BLaER1 (cell line): ENCODE results near the gene PTTG1IP.

ENCODE experiments used
- H3K27ac ChIP-seq: shearing (Covaris generic); formaldehyde crosslinking; 2 replicates; pipeline ENCODE4 v1.8.1; 2022
- H3K27me3 ChIP-seq: shearing (Covaris generic); formaldehyde crosslinking; 2 replicates; pipeline ENCODE4 v1.8.1; 2022
- H3K36me3 ChIP-seq: shearing (Covaris generic); formaldehyde crosslinking; 2 replicates; pipeline ENCODE4 v1.8.1; 2022
- H3K4me1 ChIP-seq: shearing (Covaris generic); formaldehyde crosslinking; 2 replicates; pipeline ENCODE4 v1.8.1; 2022
- H3K4me2 ChIP-seq: shearing (Covaris generic); formaldehyde crosslinking; 2 replicates; pipeline ENCODE4 v1.8.1; 2022
- H3K4me3 ChIP-seq: shearing (Covaris generic); formaldehyde crosslinking; 2 replicates; pipeline ENCODE4 v1.8.1; 2022
- H3K9ac ChIP-seq: shearing (Covaris generic); formaldehyde crosslinking; 2 replicates; pipeline ENCODE4 v1.8.1; 2022
- H3K9me3 ChIP-seq: shearing (Covaris generic); formaldehyde crosslinking; 2 replicates; pipeline ENCODE4 v1.8.1; 2022
- H4K20me1 ChIP-seq: shearing (Covaris generic); formaldehyde crosslinking; 2 replicates; pipeline ENCODE4 v1.8.1; 2022
- Cebpa-rat ChIP-seq: shearing (Covaris generic); IDR thresholded peaks from 2 replicates; pipeline ENCODE4 v1.8.1; 2022

PTTG1IP gene

DNA sequence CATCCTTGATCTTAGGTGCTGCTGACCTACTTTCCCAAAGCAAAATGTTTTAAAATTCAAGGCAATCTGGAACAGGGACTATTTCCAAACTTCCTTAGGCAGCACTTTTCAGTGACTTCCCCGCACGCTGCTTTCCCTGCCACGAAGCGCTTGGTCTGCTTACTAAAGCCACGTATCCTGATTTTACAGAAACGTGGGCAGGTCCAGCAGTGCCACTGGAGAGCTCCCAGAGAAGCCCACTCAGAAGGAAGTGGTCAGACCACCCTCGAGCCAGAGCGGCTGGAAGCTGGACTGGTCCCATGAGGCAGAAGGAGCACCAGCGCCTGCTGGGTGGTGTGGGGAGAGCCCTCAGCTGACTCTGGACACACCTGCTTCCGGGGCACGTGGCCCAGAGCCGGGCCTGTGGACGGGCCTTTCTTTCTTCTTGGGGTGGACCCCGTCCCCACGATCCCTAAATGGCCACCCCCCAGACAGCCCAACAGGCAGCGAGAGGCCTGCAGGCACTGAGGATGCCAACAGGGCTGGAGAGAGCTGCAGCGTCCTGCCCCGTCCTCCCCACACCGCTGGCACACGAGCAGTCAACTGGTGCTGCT is 23.2 kb downstream of the PTTG1IP start:
- Histone ChIP-seq H3K27me3 (no peaks in the 10 kb centered on the region), H3K4me3 (no peak overlapping the region), H3K9me3 (no peaks in the 10 kb centered on the region), H3K27ac (peak overlapping the region; percentile 54), H3K4me1 (peaks cover 100% of the 10 kb centered on the region), H4K20me1 (peaks cover 70% of the 10 kb centered on the region), H3K36me3 (peaks cover 54% of the 10 kb centered on the region), H3K4me2 (peak overlapping the region; percentile 79), H3K9ac (peak overlapping the region; percentile 44; the same call in 1 of the 2 replicates)
- TF ChIP-seq Cebpa-rat: no peak

GRCh38 chr21:44849616-44850130 is 23.8 kb downstream of the PTTG1IP start:
- H3K9me3 ChIP-seq: no peaks in the 10 kb centered on the region
- H3K4me2 ChIP-seq: peak overlapping the region; percentile 79
- peaks cover 54% of the 10 kb centered on the region for H3K36me3 ChIP-seq
- no peaks in the 10 kb centered on the region for H3K27me3 ChIP-seq
- no peak for TF ChIP-seq Cebpa-rat
- no peak overlapping the region for H3K27ac ChIP-seq
- peaks cover 98% of the 10 kb centered on the region for H3K4me1 ChIP-seq
- no peak overlapping the region for H3K4me3 ChIP-seq
- H4K20me1 ChIP-seq: peaks cover 67% of the 10 kb centered on the region
- no peak overlapping the region for H3K9ac ChIP-seq

DNA sequence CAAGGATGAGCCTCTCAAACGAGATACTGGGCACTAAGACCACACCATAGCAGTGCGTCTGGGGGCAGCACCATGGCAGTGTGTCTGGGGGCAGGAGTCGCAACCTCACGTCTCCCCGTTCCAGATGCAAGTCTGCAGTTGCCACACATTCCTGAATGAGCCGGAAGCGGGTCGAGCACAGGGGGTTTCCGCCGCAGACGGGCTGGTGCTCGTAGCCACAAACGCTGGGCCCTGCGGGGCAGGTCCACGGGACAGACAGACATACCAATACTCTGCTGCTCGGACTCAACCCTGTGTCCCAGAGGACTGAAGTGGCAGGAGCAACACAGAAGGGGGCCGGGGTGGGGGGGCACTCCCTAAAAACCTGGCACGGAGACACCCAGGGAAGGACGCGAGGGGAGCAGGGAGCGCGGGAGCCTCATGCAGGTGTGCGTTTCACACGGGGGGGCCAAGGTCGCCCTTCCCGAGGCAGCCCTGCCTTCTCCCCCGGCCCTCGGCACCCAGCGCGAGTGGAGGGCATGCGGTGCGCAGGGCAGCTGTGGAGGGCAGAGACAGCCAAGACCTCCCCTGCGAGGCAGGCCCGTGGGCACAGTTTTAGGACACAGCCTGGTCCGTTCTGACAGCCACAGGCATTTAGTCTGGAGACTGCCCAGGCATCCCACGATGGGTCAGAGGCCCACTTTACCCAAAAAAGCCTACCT is 24.5 kb downstream of the PTTG1IP start:
- Histone ChIP-seq H3K4me2 (no peak overlapping the region), H4K20me1 (peaks cover 61% of the 10 kb centered on the region), H3K27me3 (no peaks in the 10 kb centered on the region), H3K9ac (no peak overlapping the region), H3K27ac (no peak overlapping the region), H3K4me1 (peaks cover 98% of the 10 kb centered on the region), H3K9me3 (no peaks in the 10 kb centered on the region), H3K4me3 (no peak overlapping the region), H3K36me3 (peaks cover 54% of the 10 kb centered on the region)
- no peak for TF ChIP-seq Cebpa-rat

DNA sequence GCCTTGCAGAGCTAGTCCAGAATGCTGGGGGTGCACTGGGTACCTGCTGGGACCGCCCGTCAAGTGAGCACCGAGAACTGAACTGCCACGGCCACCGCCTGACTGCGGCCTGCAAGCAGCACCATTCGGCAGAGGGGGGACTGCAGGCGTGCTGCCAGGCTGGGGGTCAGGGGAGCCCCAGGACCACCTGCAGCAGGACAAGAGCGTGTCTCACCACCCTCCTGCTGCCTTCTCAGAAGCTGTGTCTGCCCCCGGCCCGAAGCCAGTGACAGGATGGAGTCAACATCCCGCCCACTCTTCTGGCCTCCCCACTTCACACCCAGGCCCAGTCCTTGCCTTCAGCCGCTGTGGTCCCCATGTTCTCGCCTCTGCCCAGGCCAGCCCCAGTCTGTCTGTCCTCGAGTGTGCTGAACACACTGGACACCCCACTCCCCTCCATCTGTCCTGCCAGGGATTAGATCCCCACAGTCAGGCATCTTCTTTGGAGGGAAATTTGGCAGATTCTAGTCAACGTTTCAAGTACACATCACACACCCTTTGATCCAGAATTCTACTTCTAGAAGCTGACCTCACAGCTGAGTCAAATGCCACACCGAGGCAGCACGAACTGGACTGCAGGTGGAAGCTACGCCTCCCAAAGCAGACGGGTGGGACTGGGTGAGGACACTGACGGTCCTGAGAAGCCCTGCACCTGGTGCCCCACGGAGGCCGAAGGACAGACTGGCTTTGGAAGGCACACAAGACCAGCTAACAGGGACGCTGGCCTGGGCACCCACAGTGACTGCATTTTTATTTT is 26.0 kb downstream of the PTTG1IP start:
- H3K9ac ChIP-seq: no peak overlapping the region
- peaks cover 83% of the 10 kb centered on the region for H3K4me1 ChIP-seq
- H3K36me3 ChIP-seq: peaks cover 48% of the 10 kb centered on the region
- no peaks in the 10 kb centered on the region for H3K9me3 ChIP-seq
- no peak for TF ChIP-seq Cebpa-rat
- H3K4me2 ChIP-seq: peak overlapping the region; percentile 97
- peak overlapping the region; percentile 75 for H3K27ac ChIP-seq
- H3K4me3 ChIP-seq: no peak overlapping the region
- no peaks in the 10 kb centered on the region for H3K27me3 ChIP-seq
- H4K20me1 ChIP-seq: peaks cover 46% of the 10 kb centered on the region

DNA sequence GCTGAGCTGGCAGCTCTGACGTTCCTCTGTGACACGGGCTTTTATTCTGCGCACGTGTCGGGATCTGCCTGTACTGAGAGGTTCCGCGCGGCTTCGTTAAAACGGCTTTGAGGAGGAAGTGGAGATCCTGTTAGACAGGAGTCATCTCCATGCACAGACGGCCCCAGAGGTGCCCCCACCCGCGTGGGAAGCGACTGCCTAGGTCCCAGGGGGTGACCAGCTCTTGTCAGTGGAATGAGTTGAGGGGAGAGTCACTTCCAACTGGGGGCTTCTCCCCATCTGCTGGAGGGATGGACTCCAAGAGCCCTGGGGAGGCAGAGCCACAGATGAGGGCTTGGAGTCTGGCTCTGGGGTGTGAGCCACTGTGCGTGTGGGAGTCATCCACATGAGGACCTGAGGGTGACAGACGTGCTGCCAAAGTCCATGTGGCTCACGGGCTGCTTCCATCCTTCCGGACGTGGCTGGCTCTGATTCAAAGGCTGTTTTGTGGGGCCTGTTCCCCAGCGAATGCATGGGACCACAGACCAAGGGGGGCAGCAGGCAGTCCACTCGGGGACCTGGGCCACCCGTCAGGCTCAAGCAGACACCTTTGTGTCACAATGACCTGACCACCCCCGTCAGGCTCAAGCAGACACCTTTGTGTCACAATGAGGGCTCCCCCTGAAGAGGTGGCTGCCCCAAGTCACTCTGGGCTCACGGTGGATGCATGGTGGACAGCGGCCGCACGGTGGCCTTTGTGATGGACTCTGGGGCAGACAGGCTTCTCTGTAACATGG is 26.8 kb downstream of the PTTG1IP start:
- H3K36me3 ChIP-seq: peaks cover 41% of the 10 kb centered on the region
- no peaks in the 10 kb centered on the region for H3K27me3 ChIP-seq
- H3K4me3 ChIP-seq: peak overlapping the region; percentile 63; the same call in 1 of the 2 replicates
- peak overlapping the region; percentile 97 for H3K4me2 ChIP-seq
- TF ChIP-seq Cebpa-rat: no peak
- peak overlapping the region; percentile 75 for H3K27ac ChIP-seq
- H3K4me1 ChIP-seq: peaks cover 75% of the 10 kb centered on the region
- no peaks in the 10 kb centered on the region for H3K9me3 ChIP-seq
- peaks cover 38% of the 10 kb centered on the region for H4K20me1 ChIP-seq
- H3K9ac ChIP-seq: 0 out of 2 replicates have a peak overlapping the region, but pooled peaks have one; percentile 1

DNA sequence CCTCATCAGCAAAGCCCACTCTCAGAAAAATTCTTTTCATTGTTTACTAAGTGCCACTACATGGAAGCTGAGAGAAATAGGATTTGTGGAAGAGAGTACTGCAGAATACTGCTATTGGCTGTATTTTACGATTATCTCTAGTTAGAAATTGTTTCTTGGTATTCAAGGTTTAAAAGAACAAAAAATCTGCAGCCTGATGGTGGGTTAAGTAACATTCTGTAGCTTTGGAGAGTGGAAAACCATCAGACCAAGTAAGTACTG is 27.3 kb downstream of the PTTG1IP start:
- H3K4me2 ChIP-seq: peak overlapping the region; percentile 97
- H3K4me1 ChIP-seq: peaks cover 70% of the 10 kb centered on the region
- peak overlapping the region; percentile 75 for H3K27ac ChIP-seq
- H3K36me3 ChIP-seq: peaks cover 35% of the 10 kb centered on the region
- peak overlapping the region; percentile 63 for H3K4me3 ChIP-seq
- no peaks in the 10 kb centered on the region for H3K9me3 ChIP-seq
- H3K27me3 ChIP-seq: no peaks in the 10 kb centered on the region
- H4K20me1 ChIP-seq: peaks cover 33% of the 10 kb centered on the region
- peak overlapping the region; percentile 65; the same call in 1 of the 2 replicates for H3K9ac ChIP-seq
- no peak for TF ChIP-seq Cebpa-rat

DNA sequence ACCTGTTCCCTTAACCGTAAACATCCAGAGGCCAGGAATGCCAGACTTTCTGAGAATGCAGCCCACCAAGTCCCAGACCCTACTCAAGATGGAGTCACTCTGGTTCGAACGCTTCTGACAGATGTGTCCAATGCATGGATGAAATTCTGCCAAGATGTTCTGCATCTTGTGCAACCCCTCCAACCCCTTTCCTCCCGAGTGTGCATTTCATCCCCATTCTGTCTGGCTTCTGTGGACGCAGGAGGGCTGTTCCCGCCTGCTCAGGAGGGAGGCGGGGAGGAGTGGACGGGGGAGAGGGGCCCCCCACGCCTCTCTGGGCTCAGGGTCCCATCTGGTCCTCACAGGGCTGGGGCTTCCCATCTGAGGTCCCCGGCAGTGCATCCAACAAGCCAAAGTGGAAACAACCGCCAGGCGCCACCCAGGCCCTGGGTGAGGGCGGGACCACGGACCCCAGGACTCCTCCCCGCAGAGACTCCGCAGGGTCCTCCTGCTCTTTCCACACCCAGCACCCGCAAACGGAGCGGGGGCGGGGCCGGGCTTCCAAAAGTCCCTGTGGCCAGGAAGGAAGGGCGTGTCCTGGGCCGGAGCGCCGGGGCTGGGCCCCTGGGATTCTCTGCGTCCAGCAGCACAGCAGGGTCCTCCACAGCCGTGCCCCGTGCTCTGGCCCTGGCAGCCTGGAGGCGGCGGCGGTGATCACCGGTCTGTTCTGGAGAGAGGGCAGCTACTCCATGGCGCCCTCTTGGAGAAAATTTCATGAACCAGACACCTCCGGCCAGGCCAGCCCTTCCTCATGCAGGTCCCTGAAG is 27.9 kb downstream of the PTTG1IP start:
- H3K27me3 ChIP-seq: no peaks in the 10 kb centered on the region
- no peak; the same call in 1 of the 2 replicates for TF ChIP-seq Cebpa-rat
- peak overlapping the region; percentile 65 for H3K9ac ChIP-seq
- no peaks in the 10 kb centered on the region for H3K9me3 ChIP-seq
- peaks cover 30% of the 10 kb centered on the region for H3K36me3 ChIP-seq
- peak overlapping the region; percentile 75 for H3K27ac ChIP-seq
- peak overlapping the region; percentile 63 for H3K4me3 ChIP-seq
- H3K4me2 ChIP-seq: peak overlapping the region; percentile 97
- H4K20me1 ChIP-seq: peaks cover 28% of the 10 kb centered on the region
- peaks cover 64% of the 10 kb centered on the region for H3K4me1 ChIP-seq

DNA sequence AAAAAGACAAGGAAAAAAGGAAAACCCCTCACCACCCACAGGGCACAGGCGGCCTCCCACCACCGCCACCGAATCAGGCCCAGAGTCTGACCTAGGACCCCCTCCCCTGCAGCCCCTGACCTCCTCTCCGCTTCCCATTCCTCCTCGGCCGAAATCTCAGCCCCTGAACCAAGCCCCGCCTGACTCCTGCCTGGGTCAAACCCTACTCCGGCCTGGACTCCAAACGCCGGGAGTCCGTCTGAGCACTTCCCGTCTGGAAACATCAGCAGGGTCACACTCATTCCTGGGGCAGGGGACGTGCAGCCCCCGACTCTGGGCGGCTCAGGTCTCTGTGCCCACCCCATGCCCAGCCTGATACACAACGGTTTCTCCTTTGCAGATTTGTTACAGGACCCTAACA is 29.2 kb downstream of the PTTG1IP start:
- Histone ChIP-seq H3K4me2 (no peak overlapping the region), H3K27me3 (no peaks in the 10 kb centered on the region), H3K9me3 (no peaks in the 10 kb centered on the region), H4K20me1 (peaks cover 14% of the 10 kb centered on the region), H3K36me3 (peaks cover 16% of the 10 kb centered on the region), H3K4me3 (no peak overlapping the region), H3K9ac (no peak overlapping the region), H3K27ac (no peak overlapping the region), H3K4me1 (peaks cover 51% of the 10 kb centered on the region)
- TF ChIP-seq Cebpa-rat: no peak
